Activated naive CD8-positive, alpha-beta T cell (primary cell): ENCODE data around the gene BABAM1.

Experiments
- H3K27ac Mint-ChIP-seq: one replicate; pipeline ENCODE4 v1.8.0; 2021; ENCODE audit warnings: mixed read lengths
- H3K27me3 Mint-ChIP-seq: one replicate; pipeline ENCODE4 v1.8.0; 2021; ENCODE audit warnings: mixed read lengths
- H3K36me3 Mint-ChIP-seq: one replicate; pipeline ENCODE4 v1.8.0; 2021; ENCODE audit warnings: mixed read lengths
- H3K4me1 Mint-ChIP-seq: one replicate; pipeline ENCODE4 v1.8.0; 2021; ENCODE audit warnings: low read depth, mixed read lengths
- H3K4me3 Mint-ChIP-seq: one replicate; pipeline ENCODE4 v1.8.0; 2021; ENCODE audit warnings: mild to moderate bottlenecking, mixed read lengths
- H3K9me3 Mint-ChIP-seq: one replicate; pipeline ENCODE4 v1.8.0; 2021; ENCODE audit warnings: low read depth, mixed read lengths

Gene BABAM1

GRCh38 chr19:17300992-17301619, 33.9 kb downstream of the BABAM1 start:
- Mint-ChIP-seq H3K36me3 (peaks cover 2% of the 10 kb centered on the region), H3K27me3 (no peaks in the 10 kb centered on the region), H3K9me3 (no peaks in the 10 kb centered on the region), H3K4me3 (no peak overlapping the region), H3K4me1 (peaks cover 20% of the 10 kb centered on the region), H3K27ac (no peak overlapping the region)

- Mint-ChIP-seq H3K4me3 (peak overlapping the region; percentile 68), H3K9me3 (no peaks in the 10 kb centered on the region), H3K27me3 (no peaks in the 10 kb centered on the region), H3K4me1 (peaks cover 25% of the 10 kb centered on the region), H3K27ac (no peak overlapping the region), H3K36me3 (no peaks in the 10 kb centered on the region)
Measured at GRCh38 chr19:17302391-17303166, 35.3 kb downstream of the BABAM1 start.

GRCh38 chr19:17303167-17303939, 36.1 kb downstream of the BABAM1 start, which contains the start of gene ABHD8:
TSS of gene ABHD8 (minus strand) at chr19:17303425. CDS start at chr19:17301616, 1,809 bp downstream.
- Mint-ChIP-seq H3K27ac (no peak within 1 kb of the TSS), H3K4me3 (peak within 1 kb of the TSS; percentile 68), H3K27me3 (no peaks in the 10 kb centered on the region), H3K4me1 (peaks cover 30% of the 10 kb centered on the region), H3K36me3 (no peaks in the 10 kb centered on the region), H3K9me3 (no peaks in the 10 kb centered on the region)

GRCh38 chr19:17303940-17304267, 36.7 kb downstream of the BABAM1 start:
- peaks cover 31% of the 10 kb centered on the region for H3K4me1 Mint-ChIP-seq
- no peaks in the 10 kb centered on the region for H3K27me3 Mint-ChIP-seq
- no peak overlapping the region for H3K27ac Mint-ChIP-seq
- H3K36me3 Mint-ChIP-seq, result no peaks in the 10 kb centered on the region
- H3K4me3 Mint-ChIP-seq, result peak overlapping the region; percentile 68
- H3K9me3 Mint-ChIP-seq, result no peaks in the 10 kb centered on the region

- H3K9me3 Mint-ChIP-seq, result no peaks in the 10 kb centered on the region
- peak overlapping the region; percentile 93 for H3K4me3 Mint-ChIP-seq
- peak overlapping the region; percentile 72 for H3K27ac Mint-ChIP-seq
- H3K36me3 Mint-ChIP-seq, result no peaks in the 10 kb centered on the region
- no peaks in the 10 kb centered on the region for H3K27me3 Mint-ChIP-seq
- peaks cover 36% of the 10 kb centered on the region for H3K4me1 Mint-ChIP-seq
Measured at GRCh38 chr19:17304386-17305215, 37.4 kb downstream of the BABAM1 start.

GRCh38 chr19:17305216-17305516, 37.9 kb downstream of the BABAM1 start:
- Mint-ChIP-seq H3K27me3 (no peaks in the 10 kb centered on the region), H3K4me3 (peak overlapping the region; percentile 93), H3K4me1 (peaks cover 37% of the 10 kb centered on the region), H3K9me3 (no peaks in the 10 kb centered on the region), H3K27ac (peak overlapping the region; percentile 92), H3K36me3 (no peaks in the 10 kb centered on the region)

- H3K27ac Mint-ChIP-seq, result peak within 1 kb of the TSS; percentile 92
- no peaks in the 10 kb centered on the region for H3K9me3 Mint-ChIP-seq
- no peaks in the 10 kb centered on the region for H3K36me3 Mint-ChIP-seq
- H3K4me3 Mint-ChIP-seq, result peak within 1 kb of the TSS; percentile 93
- H3K27me3 Mint-ChIP-seq, result no peaks in the 10 kb centered on the region
- peaks cover 43% of the 10 kb centered on the region for H3K4me1 Mint-ChIP-seq
Measured at GRCh38 chr19:17305517-17306284, 38.5 kb downstream of the BABAM1 start, which contains the start of gene MRPL34. TSS of gene MRPL34 (plus strand) at chr19:17305872. CDS start at chr19:17305893, 21 bp downstream.

- H3K27me3 Mint-ChIP-seq, result no peaks in the 10 kb centered on the region
- H3K4me3 Mint-ChIP-seq, result peak overlapping the region; percentile 93
- peak overlapping the region; percentile 92 for H3K27ac Mint-ChIP-seq
- H3K9me3 Mint-ChIP-seq, result no peaks in the 10 kb centered on the region
- no peaks in the 10 kb centered on the region for H3K36me3 Mint-ChIP-seq
- H3K4me1 Mint-ChIP-seq, result peaks cover 45% of the 10 kb centered on the region
Measured at GRCh38 chr19:17306285-17306714, 39.1 kb downstream of the BABAM1 start.

- peak overlapping the region; percentile 93 for H3K4me3 Mint-ChIP-seq
- no peaks in the 10 kb centered on the region for H3K9me3 Mint-ChIP-seq
- no peaks in the 10 kb centered on the region for H3K36me3 Mint-ChIP-seq
- peaks cover 43% of the 10 kb centered on the region for H3K4me1 Mint-ChIP-seq
- H3K27ac Mint-ChIP-seq, result peak overlapping the region; percentile 47
- H3K27me3 Mint-ChIP-seq, result no peaks in the 10 kb centered on the region
Measured at GRCh38 chr19:17307876-17308377, 40.7 kb downstream of the BABAM1 start.

- Mint-ChIP-seq H3K4me3 (peak within 1 kb of the TSS; percentile 91), H3K36me3 (no peaks in the 10 kb centered on the region), H3K27ac (peak within 1 kb of the TSS; percentile 85), H3K27me3 (no peaks in the 10 kb centered on the region), H3K4me1 (peaks cover 37% of the 10 kb centered on the region), H3K9me3 (no peaks in the 10 kb centered on the region)
Measured at GRCh38 chr19:17309198-17309964, 42.1 kb downstream of the BABAM1 start, which contains the start of gene DDA1. TSS of gene DDA1 (plus strand) at chr19:17309563. CDS start at chr19:17309655, 92 bp downstream.

- no peaks in the 10 kb centered on the region for H3K36me3 Mint-ChIP-seq
- H3K4me3 Mint-ChIP-seq, result peak overlapping the region; percentile 91
Measured at GRCh38 chr19:17309965-17310461, 42.8 kb downstream of the BABAM1 start.

GRCh38 chr19:17311455-17312188, 44.4 kb downstream of the BABAM1 start:
- Mint-ChIP-seq H3K9me3 (no peaks in the 10 kb centered on the region), H3K36me3 (no peaks in the 10 kb centered on the region), H3K4me1 (peaks cover 27% of the 10 kb centered on the region), H3K4me3 (peak overlapping the region; percentile 56), H3K27me3 (no peaks in the 10 kb centered on the region), H3K27ac (no peak overlapping the region)

More at GRCh38 chr19:17309965-17310461, 42.8 kb downstream of the BABAM1 start:
- Mint-ChIP-seq H3K9me3 (no peaks in the 10 kb centered on the region), H3K27me3 (no peaks in the 10 kb centered on the region), H3K4me1 (peaks cover 33% of the 10 kb centered on the region), H3K27ac (peak overlapping the region; percentile 85)
